ENCODE measurements around the gene SPG7.

- no peak for TF ChIP-seq CTCF (IDR thresholded peaks at IDR 0.05)
- no peak for TF ChIP-seq POLR2A (IDR thresholded peaks at IDR 0.05)
Observed at GRCh38 chr16:89555265-89555664, 47.1 kb downstream of the SPG7 start.

All from esophagus squamous epithelium (tissue), 4 donors.